ENCODE data around the gene PBXIP1. TPM values are rescaled to one million over a fixed set of nuclear protein-coding genes. Genes with fewer than 3 reads are reported as not detected.
"Not testable (repeated sequence)": the region's sequence is repeated elsewhere in the genome, so short reads cannot be mapped to it uniquely, and the experiment has no call there.

Gene PBXIP1
- total RNA-seq, 1 experiment from 2014 or later: 26.5 TPM

DNA sequence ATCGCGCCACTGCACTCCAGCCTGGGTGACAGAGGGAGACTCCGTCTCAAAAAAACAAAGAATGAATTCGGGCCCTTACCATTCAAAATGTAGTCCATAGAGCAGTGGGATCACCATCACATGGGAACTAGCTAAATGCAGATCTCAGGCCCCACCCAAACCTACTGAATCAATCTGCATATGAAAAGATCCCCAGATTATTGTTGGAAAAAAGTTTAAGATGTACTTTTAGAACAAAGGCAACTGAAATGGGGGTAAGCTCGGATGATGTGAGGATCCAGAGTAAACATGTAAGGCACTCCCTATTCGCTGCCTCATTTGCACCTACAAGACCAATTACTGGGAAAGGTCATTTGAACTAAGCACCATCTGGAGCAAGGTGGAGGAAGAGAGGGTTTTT is 26.4 kb upstream of the PBXIP1 start:
- ChIA-PET POLR2A (interaction anchor here (1.4 to 3.7 kb wide), 6 partner anchors 11 to 46 kb away, joined by 3 to 123 read pairs (median 10); partner anchors contain the start of genes PMVK, PYGO2, SHC1 and ZBTB7B), CTCF (interaction anchor here (0.7 to 5.8 kb wide), 10 partner anchors 9 to 104 kb away, joined by 3 to 50 read pairs (median 8); partner anchors contain the start of genes ADAM15, CKS1B, LENEP and PYGO2)
- peaks cover 38% of the 10 kb centered on the region for H3K36me3 Mint-ChIP-seq
- no peak overlapping the region for H3K4me3 Mint-ChIP-seq
- H3K9me3 Mint-ChIP-seq: no peaks in the 10 kb centered on the region
- ATAC-seq (peak; percentile 4; the same call in 1 of the 2 replicates), DNase-seq (ENCODE audit: low spot score) (no peak)
- H3K27me3 Mint-ChIP-seq (ENCODE audit: low read depth): no peaks in the 10 kb centered on the region
- peaks cover 10% of the 10 kb centered on the region for H3K4me1 Mint-ChIP-seq
- no peak overlapping the region for H3K27ac Mint-ChIP-seq
- no peak for TF ChIP-seq SP1 (CRISPR knock-in tag; conservative IDR thresholded peaks at IDR 0.05)
- no peak for TF ChIP-seq ETV6 (CRISPR knock-in tag; IDR thresholded peaks at IDR 0.05)
- TF ChIP-seq CREM (CRISPR knock-in tag; IDR thresholded peaks at IDR 0.05): no peak
- TF ChIP-seq, protein P1, sequence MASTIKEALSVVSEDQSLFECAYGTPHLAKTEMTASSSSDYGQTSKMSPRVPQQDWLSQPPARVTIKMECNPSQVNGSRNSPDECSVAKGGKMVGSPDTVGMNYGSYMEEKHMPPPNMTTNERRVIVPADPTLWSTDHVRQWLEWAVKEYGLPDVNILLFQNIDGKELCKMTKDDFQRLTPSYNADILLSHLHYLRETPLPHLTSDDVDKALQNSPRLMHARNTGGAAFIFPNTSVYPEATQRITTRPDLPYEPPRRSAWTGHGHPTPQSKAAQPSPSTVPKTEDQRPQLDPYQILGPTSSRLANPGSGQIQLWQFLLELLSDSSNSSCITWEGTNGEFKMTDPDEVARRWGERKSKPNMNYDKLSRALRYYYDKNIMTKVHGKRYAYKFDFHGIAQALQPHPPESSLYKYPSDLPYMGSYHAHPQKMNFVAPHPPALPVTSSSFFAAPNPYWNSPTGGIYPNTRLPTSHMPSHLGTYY (CRISPR knock-in tag; IDR thresholded peaks at IDR 0.05): 0 out of 2 replicates have a peak, but pooled peaks have one; percentile 21

DNA sequence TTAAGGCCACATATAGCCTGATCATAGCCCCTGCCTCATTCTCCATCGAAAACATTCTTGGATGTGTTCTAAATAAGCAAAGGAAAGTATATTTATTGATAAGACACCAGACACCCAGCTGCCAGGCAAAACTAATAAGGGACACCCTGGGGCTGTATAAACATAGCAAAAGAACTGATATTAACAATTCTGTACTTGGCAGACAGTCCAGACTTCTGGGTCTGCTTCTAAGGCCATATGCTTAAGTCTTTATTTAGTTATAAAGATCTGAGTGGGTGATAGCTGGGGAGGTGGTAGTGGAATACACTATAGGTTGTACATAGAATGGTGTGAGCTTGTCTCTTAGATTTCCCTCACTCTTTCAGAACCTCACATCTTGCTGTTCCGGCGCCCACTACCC is 22.5 kb upstream of the PBXIP1 start:
- Mint-ChIP-seq H3K27ac (no peak overlapping the region), H3K4me1 (peaks cover 2% of the 10 kb centered on the region; the same call in 1 of the 2 replicates), H3K36me3 (peaks cover 34% of the 10 kb centered on the region), H3K4me3 (no peak overlapping the region), H3K27me3 (ENCODE audit: low read depth) (no peaks in the 10 kb centered on the region), H3K9me3 (no peaks in the 10 kb centered on the region)
- CTCF ChIA-PET: interaction anchor here (4.3 kb wide), 1 partner anchor 21 kb away, joined by 14 read pairs; no protein-coding TSS in a partner anchor
- no peak for TF ChIP-seq ZNF232 (CRISPR knock-in tag; IDR thresholded peaks at IDR 0.05)
- TF ChIP-seq, protein P2, sequence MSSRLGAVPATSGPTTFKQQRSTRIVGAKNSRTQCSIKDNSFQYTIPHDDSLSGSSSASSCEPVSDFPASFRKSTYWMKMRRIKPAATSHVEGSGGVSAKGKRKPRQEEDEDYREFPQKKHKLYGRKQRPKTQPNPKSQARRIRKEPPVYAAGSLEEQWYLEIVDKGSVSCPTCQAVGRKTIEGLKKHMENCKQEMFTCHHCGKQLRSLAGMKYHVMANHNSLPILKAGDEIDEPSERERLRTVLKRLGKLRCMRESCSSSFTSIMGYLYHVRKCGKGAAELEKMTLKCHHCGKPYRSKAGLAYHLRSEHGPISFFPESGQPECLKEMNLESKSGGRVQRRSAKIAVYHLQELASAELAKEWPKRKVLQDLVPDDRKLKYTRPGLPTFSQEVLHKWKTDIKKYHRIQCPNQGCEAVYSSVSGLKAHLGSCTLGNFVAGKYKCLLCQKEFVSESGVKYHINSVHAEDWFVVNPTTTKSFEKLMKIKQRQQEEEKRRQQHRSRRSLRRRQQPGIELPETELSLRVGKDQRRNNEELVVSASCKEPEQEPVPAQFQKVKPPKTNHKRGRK (CRISPR knock-in tag; IDR thresholded peaks at IDR 0.05; ENCODE audit: borderline replicate concordance): no peak
- no peak for DNase-seq (ENCODE audit: low spot score)
- ATAC-seq: no peak
- POLR2A ChIA-PET: no interaction called here

DNA sequence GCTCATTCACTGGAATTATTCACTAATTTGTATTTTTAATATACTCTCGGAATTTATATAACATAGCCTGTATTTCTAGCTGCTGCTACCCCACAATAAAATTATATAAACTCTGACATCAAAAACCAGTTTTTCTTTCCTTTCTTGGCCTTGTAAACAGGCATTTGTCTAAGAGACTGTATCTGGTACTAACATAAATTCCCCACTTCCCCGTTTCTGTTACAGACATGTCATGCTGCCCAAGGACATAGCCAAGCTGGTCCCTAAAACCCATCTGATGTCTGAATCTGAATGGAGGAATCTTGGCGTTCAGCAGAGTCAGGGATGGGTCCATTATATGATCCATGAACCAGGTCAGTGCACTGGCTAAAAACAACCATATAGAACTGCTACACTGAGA is 21.9 kb upstream of the PBXIP1 start:
- CTCF ChIA-PET: interaction anchor here (4.3 kb wide), 1 partner anchor 22 kb away, joined by 14 read pairs; no protein-coding TSS in a partner anchor
- POLR2A ChIA-PET; H3K9me3 Mint-ChIP-seq; H3K4me1 Mint-ChIP-seq; H3K4me3 Mint-ChIP-seq; DNase-seq (ENCODE audit: low spot score); H3K27me3 Mint-ChIP-seq (ENCODE audit: low read depth); ATAC-seq: not testable (repeated sequence)
- H3K27ac Mint-ChIP-seq: peak overlapping the region; percentile 64; the same call in 1 of the 2 replicates
- H3K36me3 Mint-ChIP-seq: peaks cover 34% of the 10 kb centered on the region

DNA sequence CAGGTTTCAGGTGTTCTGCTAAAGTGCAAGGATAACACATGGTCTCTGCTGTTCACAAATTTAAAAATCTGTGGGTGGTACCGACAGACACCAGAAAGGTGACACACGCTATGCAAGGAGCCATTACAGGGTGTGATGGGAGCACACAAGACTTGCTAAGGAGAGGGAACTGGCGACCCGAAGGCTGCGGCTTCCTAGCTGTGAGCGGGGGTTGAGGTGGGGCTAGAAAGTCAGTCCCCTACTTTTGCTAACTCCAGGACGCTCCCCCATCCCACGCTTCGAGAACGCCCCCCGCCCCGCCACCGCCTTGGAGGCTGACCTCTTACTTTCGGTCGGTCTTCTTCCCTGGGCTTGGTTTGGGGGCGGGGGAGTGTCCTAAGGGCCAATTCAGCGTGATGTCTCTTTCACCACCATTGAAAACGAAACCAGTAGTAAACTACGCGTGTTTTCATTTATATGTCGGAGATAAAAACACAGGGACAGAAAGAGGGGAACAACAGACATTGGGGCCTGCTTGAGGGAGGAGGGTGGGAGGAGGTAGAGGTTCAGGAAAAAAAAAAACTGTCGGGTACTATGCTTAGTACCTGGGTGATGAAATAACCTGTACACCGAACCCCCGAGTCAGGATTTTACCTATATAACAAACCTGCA is 19.6 kb upstream of the PBXIP1 start:
- CTCF ChIA-PET: interaction anchor here (0.6 to 4.3 kb wide), 4 partner anchors 24 to 87 kb away, joined by 3 to 20 read pairs (median 8); partner anchors contain the start of gene EFNA4
- Mint-ChIP-seq H3K36me3 (peaks cover 24% of the 10 kb centered on the region), H3K4me1 (peaks cover 23% of the 10 kb centered on the region), H3K27me3 (ENCODE audit: low read depth) (no peaks in the 10 kb centered on the region), H3K4me3 (no peak overlapping the region), H3K27ac (no peak overlapping the region), H3K9me3 (no peaks in the 10 kb centered on the region)
- POLR2A ChIA-PET: interaction anchor here (1.8 kb wide), 1 partner anchor 24 kb away, joined by 6 read pairs; no protein-coding TSS in a partner anchor
- DNase-seq (ENCODE audit: low spot score) (peak; percentile 46), ATAC-seq (no peak)
- TF ChIP-seq PRRX2 (CRISPR knock-in tag; IDR thresholded peaks at IDR 0.05): 0 out of 2 replicates have a peak, but pooled peaks have one; percentile 7
- TF ChIP-seq ZNF396 (CRISPR knock-in tag; IDR thresholded peaks at IDR 0.05; ENCODE audit: borderline replicate concordance): no peak

DNA sequence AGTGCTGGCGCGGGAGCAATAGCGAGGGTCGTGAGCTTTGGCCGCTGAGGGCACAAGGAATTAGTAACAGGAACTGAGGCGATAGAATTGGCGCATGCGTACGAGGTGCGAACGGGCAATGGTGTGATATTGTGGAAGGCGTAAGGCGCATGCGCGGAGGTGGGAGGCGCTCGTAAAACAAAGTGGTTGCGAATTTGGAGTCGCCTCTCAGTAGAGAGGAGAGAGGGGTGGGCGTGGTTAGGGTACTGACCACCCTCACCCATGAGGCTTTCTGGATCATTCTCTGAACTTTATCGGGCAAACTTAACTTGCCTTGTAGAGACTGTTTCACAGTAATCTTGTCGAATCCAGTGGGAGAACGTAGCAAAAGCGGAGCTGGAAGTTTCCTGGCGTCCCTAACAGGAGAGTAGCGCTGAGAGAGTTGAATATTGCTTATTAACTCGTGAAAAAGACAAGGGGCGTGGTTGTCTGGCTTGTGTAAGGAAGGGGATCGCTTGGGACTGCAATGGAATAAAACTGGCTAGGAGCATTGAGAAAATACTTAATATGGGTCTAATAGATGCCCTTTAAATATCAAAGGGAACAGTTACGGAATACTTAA is 19.0 kb upstream of the PBXIP1 start:
- ChIA-PET POLR2A (interaction anchor here (1.8 to 7.3 kb wide), 3 partner anchors 18 to 24 kb away, joined by 6 to 176 read pairs (median 66); partner anchors contain the start of genes LENEP, PBXIP1 and ZBTB7B), CTCF (interaction anchor here (1.6 to 4.9 kb wide), 6 partner anchors 8 to 193 kb away, joined by 4 to 28 read pairs (median 17); partner anchors contain the start of genes EFNA4 and FLAD1)
- peak; percentile 11 for ATAC-seq
- Mint-ChIP-seq H3K4me1 (peaks cover 23% of the 10 kb centered on the region), H3K27ac (no peak overlapping the region), H3K4me3 (no peak overlapping the region), H3K9me3 (no peaks in the 10 kb centered on the region), H3K36me3 (peaks cover 20% of the 10 kb centered on the region), H3K27me3 (ENCODE audit: low read depth) (no peaks in the 10 kb centered on the region)
- peak; percentile 97 for DNase-seq (ENCODE audit: low spot score)
- TF ChIP-seq, protein P3, sequence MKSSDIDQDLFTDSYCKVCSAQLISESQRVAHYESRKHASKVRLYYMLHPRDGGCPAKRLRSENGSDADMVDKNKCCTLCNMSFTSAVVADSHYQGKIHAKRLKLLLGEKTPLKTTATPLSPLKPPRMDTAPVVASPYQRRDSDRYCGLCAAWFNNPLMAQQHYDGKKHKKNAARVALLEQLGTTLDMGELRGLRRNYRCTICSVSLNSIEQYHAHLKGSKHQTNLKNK (CRISPR knock-in tag; IDR thresholded peaks at IDR 0.05): no peak
- TF ChIP-seq TEAD1 (CRISPR knock-in tag; IDR thresholded peaks at IDR 0.05): peak; percentile 70; the same call in 1 of the 2 replicates
- TF ChIP-seq, protein P4, sequence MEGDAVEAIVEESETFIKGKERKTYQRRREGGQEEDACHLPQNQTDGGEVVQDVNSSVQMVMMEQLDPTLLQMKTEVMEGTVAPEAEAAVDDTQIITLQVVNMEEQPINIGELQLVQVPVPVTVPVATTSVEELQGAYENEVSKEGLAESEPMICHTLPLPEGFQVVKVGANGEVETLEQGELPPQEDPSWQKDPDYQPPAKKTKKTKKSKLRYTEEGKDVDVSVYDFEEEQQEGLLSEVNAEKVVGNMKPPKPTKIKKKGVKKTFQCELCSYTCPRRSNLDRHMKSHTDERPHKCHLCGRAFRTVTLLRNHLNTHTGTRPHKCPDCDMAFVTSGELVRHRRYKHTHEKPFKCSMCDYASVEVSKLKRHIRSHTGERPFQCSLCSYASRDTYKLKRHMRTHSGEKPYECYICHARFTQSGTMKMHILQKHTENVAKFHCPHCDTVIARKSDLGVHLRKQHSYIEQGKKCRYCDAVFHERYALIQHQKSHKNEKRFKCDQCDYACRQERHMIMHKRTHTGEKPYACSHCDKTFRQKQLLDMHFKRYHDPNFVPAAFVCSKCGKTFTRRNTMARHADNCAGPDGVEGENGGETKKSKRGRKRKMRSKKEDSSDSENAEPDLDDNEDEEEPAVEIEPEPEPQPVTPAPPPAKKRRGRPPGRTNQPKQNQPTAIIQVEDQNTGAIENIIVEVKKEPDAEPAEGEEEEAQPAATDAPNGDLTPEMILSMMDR (IDR thresholded peaks at IDR 0.05): no peak
- no peak for TF ChIP-seq ESRRA (CRISPR knock-in tag; IDR thresholded peaks at IDR 0.05; ENCODE audit: borderline replicate concordance)
- TF ChIP-seq, protein P5, sequence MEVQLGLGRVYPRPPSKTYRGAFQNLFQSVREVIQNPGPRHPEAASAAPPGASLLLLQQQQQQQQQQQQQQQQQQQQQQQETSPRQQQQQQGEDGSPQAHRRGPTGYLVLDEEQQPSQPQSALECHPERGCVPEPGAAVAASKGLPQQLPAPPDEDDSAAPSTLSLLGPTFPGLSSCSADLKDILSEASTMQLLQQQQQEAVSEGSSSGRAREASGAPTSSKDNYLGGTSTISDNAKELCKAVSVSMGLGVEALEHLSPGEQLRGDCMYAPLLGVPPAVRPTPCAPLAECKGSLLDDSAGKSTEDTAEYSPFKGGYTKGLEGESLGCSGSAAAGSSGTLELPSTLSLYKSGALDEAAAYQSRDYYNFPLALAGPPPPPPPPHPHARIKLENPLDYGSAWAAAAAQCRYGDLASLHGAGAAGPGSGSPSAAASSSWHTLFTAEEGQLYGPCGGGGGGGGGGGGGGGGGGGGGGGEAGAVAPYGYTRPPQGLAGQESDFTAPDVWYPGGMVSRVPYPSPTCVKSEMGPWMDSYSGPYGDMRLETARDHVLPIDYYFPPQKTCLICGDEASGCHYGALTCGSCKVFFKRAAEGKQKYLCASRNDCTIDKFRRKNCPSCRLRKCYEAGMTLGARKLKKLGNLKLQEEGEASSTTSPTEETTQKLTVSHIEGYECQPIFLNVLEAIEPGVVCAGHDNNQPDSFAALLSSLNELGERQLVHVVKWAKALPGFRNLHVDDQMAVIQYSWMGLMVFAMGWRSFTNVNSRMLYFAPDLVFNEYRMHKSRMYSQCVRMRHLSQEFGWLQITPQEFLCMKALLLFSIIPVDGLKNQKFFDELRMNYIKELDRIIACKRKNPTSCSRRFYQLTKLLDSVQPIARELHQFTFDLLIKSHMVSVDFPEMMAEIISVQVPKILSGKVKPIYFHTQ (CRISPR knock-in tag; IDR thresholded peaks at IDR 0.05): no peak
- TF ChIP-seq, protein P6, sequence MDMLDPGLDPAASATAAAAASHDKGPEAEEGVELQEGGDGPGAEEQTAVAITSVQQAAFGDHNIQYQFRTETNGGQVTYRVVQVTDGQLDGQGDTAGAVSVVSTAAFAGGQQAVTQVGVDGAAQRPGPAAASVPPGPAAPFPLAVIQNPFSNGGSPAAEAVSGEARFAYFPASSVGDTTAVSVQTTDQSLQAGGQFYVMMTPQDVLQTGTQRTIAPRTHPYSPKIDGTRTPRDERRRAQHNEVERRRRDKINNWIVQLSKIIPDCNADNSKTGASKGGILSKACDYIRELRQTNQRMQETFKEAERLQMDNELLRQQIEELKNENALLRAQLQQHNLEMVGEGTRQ (CRISPR knock-in tag; IDR thresholded peaks at IDR 0.05): no peak

Measured in WTC11 (cell line).